Calu3 (cell line): Measurements from ENCODE around the gene HOXB7. TPM values are rescaled to one million over a fixed set of nuclear protein-coding genes. Genes with fewer than 3 reads are reported as not detected.
A peak's percentile ranks its signal among the peaks of the same experiment; 100 is the strongest.

Experiments
- BruUV-seq: library from RNA; stranded (reverse); fragments of 400-500 nt; replicated peaks from 2 replicates; lab custom pipeline; 2021; lab: Mats Ljungman, UMichigan
- CTCF ChIA-PET: fragments of 300-600 bp; sonication (Branson Sonifier 250); formaldehyde crosslinking; loops from one replicate; lab custom pipeline; 2022; ENCODE audit warnings: antibody characterized with exemption; lab: Charles Lee
- DNase-seq: peaks from one replicate; pipeline ENCODE4 v3.0.0; 2022
- H3K27ac Mint-ChIP-seq: one replicate; pipeline ENCODE4 v1.8.0; 2022; ENCODE audit warnings: mixed read lengths; ENCODE audit not compliant: unreplicated experiment
- H3K27me3 Mint-ChIP-seq: one replicate; pipeline ENCODE4 v1.8.0; 2022; ENCODE audit warnings: mixed read lengths; ENCODE audit not compliant: unreplicated experiment
- H3K36me3 Mint-ChIP-seq: one replicate; pipeline ENCODE4 v1.8.0; 2022; ENCODE audit warnings: mild to moderate bottlenecking, moderate library complexity, mixed read lengths; ENCODE audit not compliant: insufficient read depth, unreplicated experiment
- H3K4me1 Mint-ChIP-seq: one replicate; pipeline ENCODE4 v1.8.0; 2022; ENCODE audit warnings: mild to moderate bottlenecking, low read depth, mixed read lengths; ENCODE audit not compliant: unreplicated experiment
- H3K4me3 Mint-ChIP-seq: one replicate; pipeline ENCODE4 v1.8.0; 2022; ENCODE audit warnings: mild to moderate bottlenecking, low read depth, moderate library complexity, mixed read lengths; ENCODE audit not compliant: unreplicated experiment
- H3K9me3 Mint-ChIP-seq: one replicate; pipeline ENCODE4 v1.8.0; 2022; ENCODE audit warnings: low read depth, mixed read lengths; ENCODE audit not compliant: unreplicated experiment
- intact Hi-C: fragments of 100-400 bp; cut with micrococcal nuclease; formaldehyde crosslinking; loops from one replicate; pipeline ENCODE4 v1.10.0; 2022; ENCODE audit not compliant: unreplicated experiment
- total RNA-seq: library from RNA; stranded (reverse); gene quantifications from 2 replicates; pipeline ENCODE4 v1.2.3, GENCODE V29; 2022
- TF ChIP-seq, protein P1 (sequence below): fragments of 200-600 bp; IDR thresholded peaks from one replicate; pipeline ENCODE4 v1.8.0; 2022; ENCODE audit warnings: antibody characterized with exemption; ENCODE audit not compliant: unreplicated experiment

The HOXB7 gene
- total RNA-seq, 1 experiment from 2014 or later = 30.2 TPM

DNA sequence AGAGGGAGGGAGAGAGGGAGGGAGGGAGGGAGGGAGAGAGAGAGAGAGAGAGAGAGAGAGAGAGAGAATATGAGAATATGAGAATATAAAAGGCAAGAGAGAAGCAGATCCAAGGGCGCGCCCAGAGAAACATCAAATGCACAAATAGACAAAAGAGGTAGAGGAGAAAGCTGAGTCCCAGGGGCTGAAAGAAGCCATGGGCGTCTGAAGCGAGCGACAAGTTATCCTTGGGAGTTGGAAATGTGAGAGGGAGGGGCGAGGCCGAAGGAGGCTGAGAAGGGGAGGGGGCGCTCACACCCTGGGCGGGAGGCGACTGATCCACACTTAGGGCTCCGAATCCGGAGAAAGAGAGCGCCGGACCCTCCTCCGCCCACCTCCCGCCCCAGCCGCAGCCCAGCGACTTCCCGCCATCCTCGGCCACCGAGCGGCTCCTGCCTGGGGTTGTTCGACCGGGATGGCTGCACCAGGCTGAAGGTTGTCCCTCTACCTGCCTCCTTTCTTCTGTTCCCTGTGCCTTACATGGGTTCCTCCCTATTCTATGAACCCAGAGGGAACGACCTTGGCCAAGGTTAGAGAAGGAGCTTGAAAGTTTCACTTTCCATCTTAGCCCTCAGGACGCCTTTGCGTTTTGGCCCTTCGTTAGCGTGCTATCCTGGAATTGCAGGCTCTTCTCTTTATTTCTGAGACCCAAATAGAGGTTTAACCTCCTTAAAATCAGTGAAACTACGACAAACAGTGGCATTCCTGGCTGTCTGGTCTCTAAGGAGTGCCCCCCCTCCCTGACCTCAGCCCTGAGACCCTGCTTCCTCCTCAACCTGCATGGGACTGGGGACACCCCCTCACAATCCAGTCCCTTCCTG, 36.5 kb upstream of the HOXB7 start:
- TF ChIP-seq, protein P1, sequence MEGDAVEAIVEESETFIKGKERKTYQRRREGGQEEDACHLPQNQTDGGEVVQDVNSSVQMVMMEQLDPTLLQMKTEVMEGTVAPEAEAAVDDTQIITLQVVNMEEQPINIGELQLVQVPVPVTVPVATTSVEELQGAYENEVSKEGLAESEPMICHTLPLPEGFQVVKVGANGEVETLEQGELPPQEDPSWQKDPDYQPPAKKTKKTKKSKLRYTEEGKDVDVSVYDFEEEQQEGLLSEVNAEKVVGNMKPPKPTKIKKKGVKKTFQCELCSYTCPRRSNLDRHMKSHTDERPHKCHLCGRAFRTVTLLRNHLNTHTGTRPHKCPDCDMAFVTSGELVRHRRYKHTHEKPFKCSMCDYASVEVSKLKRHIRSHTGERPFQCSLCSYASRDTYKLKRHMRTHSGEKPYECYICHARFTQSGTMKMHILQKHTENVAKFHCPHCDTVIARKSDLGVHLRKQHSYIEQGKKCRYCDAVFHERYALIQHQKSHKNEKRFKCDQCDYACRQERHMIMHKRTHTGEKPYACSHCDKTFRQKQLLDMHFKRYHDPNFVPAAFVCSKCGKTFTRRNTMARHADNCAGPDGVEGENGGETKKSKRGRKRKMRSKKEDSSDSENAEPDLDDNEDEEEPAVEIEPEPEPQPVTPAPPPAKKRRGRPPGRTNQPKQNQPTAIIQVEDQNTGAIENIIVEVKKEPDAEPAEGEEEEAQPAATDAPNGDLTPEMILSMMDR = no peak
- DNase-seq = peak; percentile 63
- peaks cover 36% of the 10 kb centered on the region for H3K36me3 Mint-ChIP-seq
- peak overlapping the region; percentile 93 for H3K4me3 Mint-ChIP-seq
- H3K9me3 Mint-ChIP-seq = no peaks in the 10 kb centered on the region
- H3K27ac Mint-ChIP-seq = peak overlapping the region; percentile 83
- intact Hi-C loops = no loop called here
- peaks cover 11% of the 10 kb centered on the region for H3K4me1 Mint-ChIP-seq
- CTCF ChIA-PET = no interaction called here
- no TSS peak for BruUV-seq
- H3K27me3 Mint-ChIP-seq = no peaks in the 10 kb centered on the region

DNA sequence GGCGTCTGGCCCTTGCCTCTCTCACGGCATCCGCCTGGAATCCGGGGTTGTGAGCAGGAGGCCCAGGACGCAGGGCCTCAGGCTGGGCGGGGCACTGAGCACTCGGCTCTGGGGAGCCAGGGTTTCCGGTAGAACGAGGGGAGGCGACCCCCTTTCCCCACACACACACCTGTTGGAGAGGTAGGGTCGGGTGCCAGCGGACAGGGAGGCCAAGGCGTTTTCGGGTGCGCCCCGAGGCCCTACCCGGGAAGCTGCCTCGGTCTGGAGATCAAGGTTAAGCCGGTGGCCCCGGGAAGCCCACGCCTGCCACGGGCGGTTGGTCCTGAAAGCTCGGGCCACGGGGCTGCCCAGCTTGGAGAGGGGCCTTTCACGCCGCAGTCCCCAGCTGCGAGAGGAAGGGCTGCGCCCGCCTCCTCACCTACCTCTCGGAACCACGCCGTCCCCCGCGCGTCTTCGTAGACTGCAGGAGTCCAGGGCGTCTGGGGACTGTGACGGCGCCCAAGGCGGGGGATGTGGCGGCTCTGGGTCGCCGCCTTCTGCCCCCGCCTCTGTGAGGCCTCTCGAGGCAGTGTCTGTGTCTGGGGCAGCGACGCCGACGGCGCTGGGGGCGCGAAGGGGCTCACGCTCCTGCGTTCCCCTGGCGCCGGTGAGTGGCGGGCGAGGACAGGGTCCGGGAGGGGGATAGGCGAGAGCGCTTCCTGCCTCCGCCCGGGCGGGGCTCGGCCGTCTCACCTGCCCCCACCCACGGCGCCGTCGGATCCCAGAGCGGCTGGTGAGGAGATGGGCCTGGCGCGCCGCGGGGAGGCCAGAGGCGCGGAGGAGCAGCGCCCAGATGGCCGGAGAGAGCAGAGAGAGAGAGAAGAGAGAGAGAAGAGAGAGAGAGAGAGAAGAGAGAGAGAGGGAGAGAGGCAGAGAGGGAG, 35.6 kb upstream of the HOXB7 start:
- Mint-ChIP-seq H3K27ac (peak overlapping the region; percentile 83), H3K9me3 (no peaks in the 10 kb centered on the region), H3K36me3 (peaks cover 37% of the 10 kb centered on the region), H3K4me3 (peak overlapping the region; percentile 93), H3K4me1 (peaks cover 12% of the 10 kb centered on the region), H3K27me3 (no peaks in the 10 kb centered on the region)
- intact Hi-C loops = no loop called here
- DNase-seq = peak; percentile 90
- CTCF ChIA-PET = no interaction called here
- no TSS peak for BruUV-seq
- TF ChIP-seq, protein P1 = no peak

DNA sequence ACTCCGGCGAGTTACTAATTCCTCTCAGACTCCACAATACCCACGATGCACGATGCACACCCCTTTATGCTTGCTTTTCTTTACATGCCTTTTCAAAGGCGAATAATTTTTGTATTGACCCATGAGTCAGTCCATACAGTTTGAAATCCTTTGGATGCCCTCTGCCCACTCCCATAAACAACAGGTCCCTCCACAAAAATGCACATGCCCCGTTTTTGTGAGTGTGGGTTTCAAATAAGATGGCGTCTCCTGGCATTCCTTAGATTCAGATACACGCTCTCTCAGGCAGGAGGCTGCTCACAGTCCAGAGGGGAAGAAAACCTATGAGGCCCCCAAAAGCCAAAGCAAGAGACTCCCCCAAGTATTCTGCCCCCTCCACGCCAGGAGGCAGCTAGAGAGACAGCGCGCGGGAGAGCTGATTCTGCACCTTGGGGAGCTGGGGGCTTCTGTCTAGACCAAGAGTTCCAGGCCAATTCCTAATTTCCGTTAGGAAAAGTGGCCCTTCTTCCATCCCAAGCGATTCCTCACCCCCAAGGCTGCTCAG, 34.9 kb upstream of the HOXB7 start:
- TF ChIP-seq, protein P1 = no peak
- Mint-ChIP-seq H3K27me3 (no peaks in the 10 kb centered on the region), H3K36me3 (peaks cover 41% of the 10 kb centered on the region), H3K9me3 (no peaks in the 10 kb centered on the region), H3K4me1 (peaks cover 18% of the 10 kb centered on the region), H3K4me3 (peak overlapping the region; percentile 93), H3K27ac (peak overlapping the region; percentile 83)
- TSS peak; percentile 52 for BruUV-seq
- DNase-seq = no peak
- CTCF ChIA-PET = no interaction called here
- intact Hi-C loops = no loop called here

DNA sequence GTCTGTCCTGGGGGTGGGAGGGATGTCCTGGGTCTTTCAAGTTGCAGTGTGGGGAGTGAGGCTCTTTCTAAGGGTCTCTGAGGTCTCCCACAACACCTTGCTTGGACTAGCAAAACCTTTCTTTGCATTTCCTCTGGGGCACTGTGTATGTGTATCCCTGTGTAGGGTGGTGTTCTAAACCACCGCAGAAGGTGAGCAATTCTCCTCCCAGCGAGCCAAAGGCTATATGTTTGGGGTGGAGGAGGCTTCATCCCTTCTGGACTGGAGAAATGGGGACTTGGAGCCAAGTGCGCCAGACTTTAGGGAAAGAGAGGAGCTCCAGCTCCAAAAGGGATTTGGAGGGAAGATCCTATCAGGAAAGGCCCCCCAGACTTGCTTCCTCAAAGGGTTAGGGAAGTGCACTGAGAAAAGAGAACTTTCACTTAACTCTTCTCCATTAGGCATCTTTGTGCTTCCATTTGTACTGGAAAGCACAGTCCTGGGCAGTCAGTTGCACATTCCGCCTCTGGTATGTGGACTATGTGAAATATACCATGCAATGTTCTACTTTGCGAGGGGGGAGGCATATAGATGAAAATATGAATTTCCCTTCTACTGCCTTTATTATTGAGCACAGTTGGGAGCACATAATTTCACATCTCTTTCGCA, 34.2 kb upstream of the HOXB7 start:
- CTCF ChIA-PET = no interaction called here
- Mint-ChIP-seq H3K27me3 (no peaks in the 10 kb centered on the region), H3K27ac (peak overlapping the region; percentile 83), H3K4me1 (peaks cover 18% of the 10 kb centered on the region), H3K4me3 (peak overlapping the region; percentile 93), H3K9me3 (no peaks in the 10 kb centered on the region), H3K36me3 (peaks cover 41% of the 10 kb centered on the region)
- TF ChIP-seq, protein P1 = no peak
- BruUV-seq = no TSS peak
- DNase-seq = no peak
- intact Hi-C loops = no loop called here
